ENCODE data around the gene HES1. TPM values are rescaled to one million over a fixed set of nuclear protein-coding genes. Genes with fewer than 3 reads are reported as not detected.

HES1 gene
- total and polyA plus RNA-seq, 2 experiments from 2014 or later, result 42.7 to 60.8 TPM

GRCh38 chr3:194098843-194099183 is 37.1 kb upstream of the HES1 start:
- DNase-seq (ENCODE audit: low spot score), result no peak
- Histone ChIP-seq H3K9me2 (ENCODE audit: insufficient read depth) (no peaks in the 10 kb centered on the region), H2AFZ (peak overlapping the region; percentile 88), H3K36me3 (ENCODE audit: insufficient read depth) (no peaks in the 10 kb centered on the region), H3K27ac (ENCODE audit: low read depth) (no peak overlapping the region), H3K4me2 (no peak overlapping the region), H4K20me1 (replicated peaks; ENCODE audit: insufficient read depth) (no peaks in the 10 kb centered on the region), H3K4me3 (no peak overlapping the region), H3F3A (replicated peaks; ENCODE audit: low read depth) (no peaks in the 10 kb centered on the region), H3K79me2 (replicated peaks; ENCODE audit: insufficient read depth) (no peaks in the 10 kb centered on the region), H3K4me1 (ENCODE audit: insufficient read depth) (peaks cover 5% of the 10 kb centered on the region; the same call in 1 of the 2 replicates), H3K27me3 (ENCODE audit: insufficient read depth) (no peaks in the 10 kb centered on the region)
- no peak for ATAC-seq
- Mint-ChIP-seq H3K9me3 (no peaks in the 10 kb centered on the region), H3K4me1 (peaks cover 25% of the 10 kb centered on the region), H3K36me3 (ENCODE audit: low read depth) (no peaks in the 10 kb centered on the region; the same call in 2 of the 3 replicates), H3K27ac (no peak overlapping the region), H3K27me3 (ENCODE audit: insufficient read depth, low read depth, poor library complexity) (peaks cover 9% of the 10 kb centered on the region), H3K4me3 (no peak overlapping the region)
- no peak for TF ChIP-seq NANOG (IDR thresholded peaks at IDR 0.05; ENCODE audit: borderline replicate concordance)
- no peak for TF ChIP-seq ZNF114 (CRISPR knock-in tag; IDR thresholded peaks at IDR 0.05)
- no peak for TF ChIP-seq CREB1 (CRISPR knock-in tag; IDR thresholded peaks at IDR 0.05; ENCODE audit: low read depth)
- no peak for TF ChIP-seq ETS1 (IDR thresholded peaks at IDR 0.05)
- TF ChIP-seq ZNF462 (CRISPR knock-in tag; IDR thresholded peaks at IDR 0.05), result no peak
- no peak for TF ChIP-seq JUNB (IDR thresholded peaks at IDR 0.05; ENCODE audit: unreplicated experiment)
